IPS-18c (cell line): ENCODE data around the gene RAB44.

Experiments used
- H3K4me3 ChIP-seq: 2 replicates; pipeline ENCODE4 v1.7.0; 2013; ENCODE audit warnings: low read depth, mild to moderate bottlenecking, low read length, moderate library complexity; ENCODE audit not compliant: insufficient read depth
- H3K9me3 ChIP-seq: one replicate; pipeline ENCODE4 v1.6.1; 2013; ENCODE audit warnings: mild to moderate bottlenecking, low read length, moderate library complexity; ENCODE audit not compliant: control insufficient read depth, insufficient read depth

RAB44 gene

GRCh38 chr6:36734486-36735060 is 36.9 kb downstream of the RAB44 start:
- no peaks in the 10 kb centered on the region for H3K9me3 ChIP-seq
- no peak overlapping the region for H3K4me3 ChIP-seq

- H3K4me3 ChIP-seq: no peak overlapping the region
- H3K9me3 ChIP-seq: no peaks in the 10 kb centered on the region
Measured at GRCh38 chr6:36735110-36736071, 37.8 kb downstream of the RAB44 start.

GRCh38 chr6:36737043-36737785 is 39.6 kb downstream of the RAB44 start:
- no peaks in the 10 kb centered on the region for H3K9me3 ChIP-seq
- no peak overlapping the region for H3K4me3 ChIP-seq

- Histone ChIP-seq H3K4me3 (no peak overlapping the region), H3K9me3 (no peaks in the 10 kb centered on the region)
Measured at GRCh38 chr6:36738108-36738507, 40.5 kb downstream of the RAB44 start.

GRCh38 chr6:36739947-36740817 is 42.6 kb downstream of the RAB44 start:
- Histone ChIP-seq H3K9me3 (no peaks in the 10 kb centered on the region), H3K4me3 (no peak overlapping the region)

GRCh38 chr6:36740818-36741179 is 43.2 kb downstream of the RAB44 start:
- Histone ChIP-seq H3K4me3 (no peak overlapping the region), H3K9me3 (no peaks in the 10 kb centered on the region)

GRCh38 chr6:36742146-36742545 is 44.5 kb downstream of the RAB44 start:
- no peak overlapping the region for H3K4me3 ChIP-seq
- no peaks in the 10 kb centered on the region for H3K9me3 ChIP-seq

- Histone ChIP-seq H3K9me3 (no peaks in the 10 kb centered on the region), H3K4me3 (no peak overlapping the region)
Measured at GRCh38 chr6:36743032-36743431, 45.4 kb downstream of the RAB44 start.

GRCh38 chr6:36743538-36744303 is 46.1 kb downstream of the RAB44 start:
- H3K4me3 ChIP-seq: no peak overlapping the region
- peaks cover 2% of the 10 kb centered on the region for H3K9me3 ChIP-seq

- H3K9me3 ChIP-seq: peaks cover 6% of the 10 kb centered on the region
- no peak overlapping the region for H3K4me3 ChIP-seq
Measured at GRCh38 chr6:36744304-36744673, 46.7 kb downstream of the RAB44 start.

- Histone ChIP-seq H3K4me3 (no peak overlapping the region), H3K9me3 (peaks cover 6% of the 10 kb centered on the region)
Measured at GRCh38 chr6:36745283-36745682, 47.7 kb downstream of the RAB44 start.

- Histone ChIP-seq H3K4me3 (no peak overlapping the region), H3K9me3 (peaks cover 6% of the 10 kb centered on the region)
Measured at GRCh38 chr6:36745836-36746235, 48.2 kb downstream of the RAB44 start.

- H3K4me3 ChIP-seq: no peak overlapping the region
Measured at GRCh38 chr6:36746251-36746650, 48.6 kb downstream of the RAB44 start.

GRCh38 chr6:36749829-36750489 is 52.3 kb downstream of the RAB44 start:
- Histone ChIP-seq H3K4me3 (no peak overlapping the region), H3K9me3 (peaks cover 6% of the 10 kb centered on the region)

More at GRCh38 chr6:36746251-36746650, 48.6 kb downstream of the RAB44 start:
- H3K9me3 ChIP-seq: peaks cover 6% of the 10 kb centered on the region

GRCh38 chr6:36751091-36751490 is 53.5 kb downstream of the RAB44 start:
- H3K4me3 ChIP-seq: no peak overlapping the region
- peaks cover 6% of the 10 kb centered on the region for H3K9me3 ChIP-seq

- H3K9me3 ChIP-seq: peaks cover 6% of the 10 kb centered on the region
- no peak overlapping the region for H3K4me3 ChIP-seq
Measured at GRCh38 chr6:36751833-36752186, 54.2 kb downstream of the RAB44 start.
